Suprapubic skin (tissue), 4 donors: Measurements from ENCODE around the gene EPSTI1.

ENCODE experiments used
- EP300 ChIP-seq: sonication (generic); formaldehyde crosslinking; IDR thresholded peaks from one replicate; pipeline ENCODE4 v1.6.1; 2017; ENCODE audit warnings: antibody characterized with exemption
- POLR2A ChIP-seq, 2 donors: fragments of 450-650 bp; IDR thresholded peaks; one replicate each; pipeline ENCODE4 v1.6.1; 2017; ENCODE audit warnings: antibody characterized with exemption in 2 of 2, mild to moderate bottlenecking in 2 of 2, moderate library complexity in 2 of 2
- POLR2AphosphoS5 ChIP-seq, 3 donors: sonication (generic); formaldehyde crosslinking; IDR thresholded peaks; one replicate each; pipeline ENCODE4 v1.6.1; 2017; ENCODE audit warnings: antibody characterized with exemption in 3 of 3
- TF ChIP-seq, protein P1 (sequence below), 2 donors: fragments of 200-600 bp in 1 of 2; fragments of 450-650 bp in 1 of 2; sonication (generic) in 1 of 2; IDR thresholded peaks; one replicate each; pipeline ENCODE4 v1.5.1; 2016 to 2019; ENCODE audit warnings: antibody characterized with exemption in 2 of 2, mild to moderate bottlenecking in 1 of 2, moderate library complexity in 1 of 2

DNA sequence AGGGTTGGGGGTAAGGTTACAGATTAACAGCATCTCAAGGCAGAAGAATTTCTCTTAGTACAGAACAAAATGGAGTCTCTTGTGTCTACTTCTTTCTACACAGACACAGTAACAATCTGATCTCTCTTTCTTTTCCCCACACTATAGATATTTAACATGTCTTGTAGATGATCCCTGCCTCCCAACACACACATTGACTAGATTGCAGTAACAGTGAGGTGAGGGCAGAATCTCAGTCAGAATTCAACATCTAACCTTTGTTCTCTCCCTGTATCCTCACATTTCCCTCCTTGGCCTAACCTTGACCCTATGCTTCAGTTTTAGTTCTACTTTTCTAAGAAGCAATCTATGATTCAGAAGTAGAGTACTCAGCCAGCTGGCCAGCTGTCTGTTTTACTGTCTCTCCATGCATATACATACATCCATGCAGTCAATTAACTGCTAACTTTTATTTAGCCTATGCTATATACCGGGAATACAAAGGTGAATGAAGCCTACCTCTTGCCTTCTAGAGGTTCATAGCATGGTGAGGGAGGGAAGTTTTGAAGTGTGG lies 49.4 kb upstream of the EPSTI1 start:
- TF ChIP-seq, protein P1, sequence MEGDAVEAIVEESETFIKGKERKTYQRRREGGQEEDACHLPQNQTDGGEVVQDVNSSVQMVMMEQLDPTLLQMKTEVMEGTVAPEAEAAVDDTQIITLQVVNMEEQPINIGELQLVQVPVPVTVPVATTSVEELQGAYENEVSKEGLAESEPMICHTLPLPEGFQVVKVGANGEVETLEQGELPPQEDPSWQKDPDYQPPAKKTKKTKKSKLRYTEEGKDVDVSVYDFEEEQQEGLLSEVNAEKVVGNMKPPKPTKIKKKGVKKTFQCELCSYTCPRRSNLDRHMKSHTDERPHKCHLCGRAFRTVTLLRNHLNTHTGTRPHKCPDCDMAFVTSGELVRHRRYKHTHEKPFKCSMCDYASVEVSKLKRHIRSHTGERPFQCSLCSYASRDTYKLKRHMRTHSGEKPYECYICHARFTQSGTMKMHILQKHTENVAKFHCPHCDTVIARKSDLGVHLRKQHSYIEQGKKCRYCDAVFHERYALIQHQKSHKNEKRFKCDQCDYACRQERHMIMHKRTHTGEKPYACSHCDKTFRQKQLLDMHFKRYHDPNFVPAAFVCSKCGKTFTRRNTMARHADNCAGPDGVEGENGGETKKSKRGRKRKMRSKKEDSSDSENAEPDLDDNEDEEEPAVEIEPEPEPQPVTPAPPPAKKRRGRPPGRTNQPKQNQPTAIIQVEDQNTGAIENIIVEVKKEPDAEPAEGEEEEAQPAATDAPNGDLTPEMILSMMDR (IDR thresholded peaks at IDR 0.05): no peak
- TF ChIP-seq EP300 (no peak), POLR2A (IDR thresholded peaks at IDR 0.05) (no peak), POLR2AphosphoS5 (IDR thresholded peaks at IDR 0.05) (no peak)
